A673 (cell line): Measurements from ENCODE around the gene RASA2. TPM values are rescaled to one million over a fixed set of nuclear protein-coding genes. Genes with fewer than 3 reads are reported as not detected.
A peak's percentile ranks its signal among the peaks of the same experiment; 100 is the strongest.

ENCODE experiments used
- BruUV-seq: library from RNA; stranded (reverse); fragments of 400-500 nt; replicated peaks from 2 replicates; lab custom pipeline; 2021; lab: Mats Ljungman, UMichigan
- CTCF ChIA-PET: fragments of 300-600 bp; sonication (Branson Sonifier 250); formaldehyde crosslinking; loops from one replicate; lab custom pipeline; 2022; ENCODE audit warnings: antibody characterized with exemption; lab: Charles Lee
- POLR2A ChIA-PET: fragments of 300-600 bp; sonication (Branson Sonifier 250); formaldehyde crosslinking; loops from one replicate; lab custom pipeline; 2022; ENCODE audit warnings: antibody characterized with exemption; ENCODE audit not compliant: low non-redundant PET; lab: Charles Lee
- DNase-seq: peaks from one replicate; pipeline ENCODE4 v3.0.0-alpha.2; 2015; ENCODE audit warnings: low spot score
- H3K27ac ChIP-seq: fragments of 200-600 bp; sonication (generic); 2 replicates; pipeline ENCODE4 v1.5.1; 2016; ENCODE audit warnings: mixed run types, low read depth, mild to moderate bottlenecking, mixed read lengths, antibody characterized with exemption, low read length; ENCODE audit not compliant: poor library complexity, severe bottlenecking
- H3K27me3 ChIP-seq: fragments of 200-600 bp; sonication (generic); replicated peaks from 2 replicates; pipeline ENCODE4 v1.6.1; 2017; ENCODE audit warnings: mixed run types, low read depth, mild to moderate bottlenecking, mixed read lengths, antibody characterized with exemption, low read length; ENCODE audit not compliant: insufficient read depth, poor library complexity
- H3K36me3 ChIP-seq: fragments of 200-600 bp; sonication (generic); 2 replicates; pipeline ENCODE4 v1.6.1; 2016; ENCODE audit warnings: mixed run types, mild to moderate bottlenecking, mixed read lengths, antibody characterized with exemption, low read length; ENCODE audit not compliant: insufficient read depth, poor library complexity, severe bottlenecking
- H3K4me1 ChIP-seq: fragments of 200-600 bp; sonication (generic); 2 replicates; pipeline ENCODE4 v1.6.1; 2017; ENCODE audit warnings: mixed run types, mild to moderate bottlenecking, mixed read lengths, antibody characterized with exemption, low read length; ENCODE audit not compliant: insufficient read depth, poor library complexity, severe bottlenecking
- H3K4me3 ChIP-seq: fragments of 200-600 bp; sonication (generic); 2 replicates; pipeline ENCODE4 v1.5.1; 2016; ENCODE audit warnings: low read depth, mixed run types, mild to moderate bottlenecking, mixed read lengths, low read length; ENCODE audit not compliant: poor library complexity, severe bottlenecking
- H3K9me3 ChIP-seq: fragments of 200-600 bp; sonication (generic); 2 replicates; pipeline ENCODE4 v1.6.1; 2016; ENCODE audit warnings: mixed run types, low read depth, mild to moderate bottlenecking, mixed read lengths, antibody characterized with exemption, low read length; ENCODE audit not compliant: poor library complexity, severe bottlenecking
- EZH2 ChIP-seq: fragments of 200-600 bp; sonication (generic); IDR thresholded peaks from 2 replicates; pipeline ENCODE4 v1.6.1; 2017; ENCODE audit warnings: borderline replicate concordance, low read depth, mild to moderate bottlenecking, mixed read lengths, antibody characterized with exemption, low read length; ENCODE audit not compliant: poor library complexity, severe bottlenecking
- intact Hi-C: fragments of 100-400 bp; cut with micrococcal nuclease; formaldehyde crosslinking; loops from one replicate; pipeline ENCODE4 v1.10.0; 2022; ENCODE audit not compliant: unreplicated experiment
- total RNA-seq: library from RNA; stranded (reverse); gene quantifications from 2 replicates; pipeline ENCODE4 v1.2.3, GENCODE V29; 2021
- TF ChIP-seq, protein P1 (sequence below): fragments of 300-800, 200-600 bp; sonication (generic); conservative IDR thresholded peaks from 2 replicates; pipeline ENCODE4 v1.5.1; 2017; ENCODE audit warnings: low read depth, mild to moderate bottlenecking, antibody characterized with exemption, low read length, moderate library complexity, mixed read lengths

Gene RASA2
- total RNA-seq, 1 experiment from 2014 or later, result 17.1 TPM

DNA sequence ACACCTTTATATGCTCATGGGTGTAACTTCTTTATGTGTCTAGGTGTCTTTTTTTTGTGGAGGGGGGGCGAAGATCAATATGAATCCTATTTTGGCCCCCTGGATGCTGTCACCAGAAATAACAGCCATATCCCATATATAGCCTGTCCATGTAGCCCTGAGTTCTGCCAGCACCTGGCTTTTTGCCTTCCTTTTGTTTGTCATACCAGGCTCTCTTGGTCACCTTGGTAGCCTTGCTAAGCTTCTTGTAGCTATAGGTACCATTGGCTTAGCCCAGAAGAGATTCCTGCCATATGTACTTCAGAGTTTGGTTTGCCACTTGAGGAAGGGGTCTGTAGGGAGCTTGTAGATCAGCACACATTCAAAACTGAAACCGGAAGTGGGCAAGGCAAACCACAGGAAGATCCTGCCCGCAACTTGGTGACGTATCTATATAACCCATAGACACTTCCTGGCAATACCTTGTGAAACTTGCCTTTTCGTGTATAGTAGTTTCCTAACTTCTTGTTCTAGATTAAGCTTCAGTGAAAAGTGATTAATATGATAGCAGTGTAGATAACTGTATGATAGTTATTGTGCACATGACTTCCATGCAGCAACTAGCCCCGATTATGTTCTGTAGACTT lies 11.9 kb downstream of the RASA2 start:
- no peak overlapping the region for H3K27ac ChIP-seq
- ChIA-PET POLR2A (no interaction called here), CTCF (no interaction called here)
- peaks cover 5% of the 10 kb centered on the region for H3K4me1 ChIP-seq
- H3K36me3 ChIP-seq, result no peaks in the 10 kb centered on the region
- no TSS peak for BruUV-seq
- no peaks in the 10 kb centered on the region for H3K27me3 ChIP-seq
- intact Hi-C loops, result no loop called here
- TF ChIP-seq EZH2, result no peak
- TF ChIP-seq, protein P1, sequence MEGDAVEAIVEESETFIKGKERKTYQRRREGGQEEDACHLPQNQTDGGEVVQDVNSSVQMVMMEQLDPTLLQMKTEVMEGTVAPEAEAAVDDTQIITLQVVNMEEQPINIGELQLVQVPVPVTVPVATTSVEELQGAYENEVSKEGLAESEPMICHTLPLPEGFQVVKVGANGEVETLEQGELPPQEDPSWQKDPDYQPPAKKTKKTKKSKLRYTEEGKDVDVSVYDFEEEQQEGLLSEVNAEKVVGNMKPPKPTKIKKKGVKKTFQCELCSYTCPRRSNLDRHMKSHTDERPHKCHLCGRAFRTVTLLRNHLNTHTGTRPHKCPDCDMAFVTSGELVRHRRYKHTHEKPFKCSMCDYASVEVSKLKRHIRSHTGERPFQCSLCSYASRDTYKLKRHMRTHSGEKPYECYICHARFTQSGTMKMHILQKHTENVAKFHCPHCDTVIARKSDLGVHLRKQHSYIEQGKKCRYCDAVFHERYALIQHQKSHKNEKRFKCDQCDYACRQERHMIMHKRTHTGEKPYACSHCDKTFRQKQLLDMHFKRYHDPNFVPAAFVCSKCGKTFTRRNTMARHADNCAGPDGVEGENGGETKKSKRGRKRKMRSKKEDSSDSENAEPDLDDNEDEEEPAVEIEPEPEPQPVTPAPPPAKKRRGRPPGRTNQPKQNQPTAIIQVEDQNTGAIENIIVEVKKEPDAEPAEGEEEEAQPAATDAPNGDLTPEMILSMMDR, result no peak
- DNase-seq, result peak; percentile 21
- H3K4me3 ChIP-seq, result no peak overlapping the region
- H3K9me3 ChIP-seq, result no peaks in the 10 kb centered on the region

GRCh38 chr3:141499284-141499683 lies 12.5 kb downstream of the RASA2 start:
- no peaks in the 10 kb centered on the region for H3K27me3 ChIP-seq
- H3K36me3 ChIP-seq, result no peaks in the 10 kb centered on the region
- H3K4me3 ChIP-seq, result no peak overlapping the region
- H3K4me1 ChIP-seq, result peaks cover 5% of the 10 kb centered on the region
- CTCF ChIA-PET, result no interaction called here
- no peak overlapping the region for H3K27ac ChIP-seq
- H3K9me3 ChIP-seq, result no peaks in the 10 kb centered on the region
- TF ChIP-seq, protein P1, result no peak
- TF ChIP-seq EZH2, result no peak
- BruUV-seq, result no TSS peak
- DNase-seq, result no peak
- intact Hi-C loops, result no loop called here
- POLR2A ChIA-PET, result no interaction called here

DNA sequence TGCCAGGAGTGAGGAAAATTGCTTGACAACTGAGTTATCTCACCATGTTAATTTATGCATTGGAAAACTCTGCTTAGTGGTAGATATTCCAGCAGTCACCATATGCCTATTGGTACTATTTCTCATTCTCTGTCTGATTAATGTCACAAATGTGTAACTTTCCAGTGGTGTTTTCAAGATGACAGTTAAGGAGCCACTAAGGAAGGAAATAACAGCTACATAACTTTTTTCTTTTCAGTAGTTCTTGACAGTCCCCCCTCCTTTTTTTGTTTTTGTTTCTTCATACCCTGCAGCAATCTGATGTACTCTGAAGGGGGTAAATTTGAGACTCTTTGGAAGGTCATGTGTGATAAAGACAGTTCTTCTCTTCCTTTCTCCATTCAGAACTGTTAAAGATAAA lies 13.1 kb downstream of the RASA2 start:
- no peak overlapping the region for H3K27ac ChIP-seq
- intact Hi-C loops, result no loop called here
- H3K4me3 ChIP-seq, result no peak overlapping the region
- H3K9me3 ChIP-seq, result no peaks in the 10 kb centered on the region
- ChIA-PET POLR2A (no interaction called here), CTCF (no interaction called here)
- peaks cover 5% of the 10 kb centered on the region for H3K4me1 ChIP-seq
- DNase-seq, result no peak
- H3K27me3 ChIP-seq, result no peaks in the 10 kb centered on the region
- BruUV-seq, result no TSS peak
- no peak for TF ChIP-seq EZH2
- TF ChIP-seq, protein P1, result no peak
- no peaks in the 10 kb centered on the region for H3K36me3 ChIP-seq
